OCI-M1 (cell line): ENCODE results near the gene NKIRAS1.
"Not testable (repeated sequence)": the region's sequence is repeated elsewhere in the genome, so short reads cannot be mapped to it uniquely, and the experiment has no call there.

ENCODE experiments used
- DNase-seq: peaks from one replicate; lab custom pipeline; 2025; lab: John Stamatoyannopoulos, UW

Gene NKIRAS1

DNA sequence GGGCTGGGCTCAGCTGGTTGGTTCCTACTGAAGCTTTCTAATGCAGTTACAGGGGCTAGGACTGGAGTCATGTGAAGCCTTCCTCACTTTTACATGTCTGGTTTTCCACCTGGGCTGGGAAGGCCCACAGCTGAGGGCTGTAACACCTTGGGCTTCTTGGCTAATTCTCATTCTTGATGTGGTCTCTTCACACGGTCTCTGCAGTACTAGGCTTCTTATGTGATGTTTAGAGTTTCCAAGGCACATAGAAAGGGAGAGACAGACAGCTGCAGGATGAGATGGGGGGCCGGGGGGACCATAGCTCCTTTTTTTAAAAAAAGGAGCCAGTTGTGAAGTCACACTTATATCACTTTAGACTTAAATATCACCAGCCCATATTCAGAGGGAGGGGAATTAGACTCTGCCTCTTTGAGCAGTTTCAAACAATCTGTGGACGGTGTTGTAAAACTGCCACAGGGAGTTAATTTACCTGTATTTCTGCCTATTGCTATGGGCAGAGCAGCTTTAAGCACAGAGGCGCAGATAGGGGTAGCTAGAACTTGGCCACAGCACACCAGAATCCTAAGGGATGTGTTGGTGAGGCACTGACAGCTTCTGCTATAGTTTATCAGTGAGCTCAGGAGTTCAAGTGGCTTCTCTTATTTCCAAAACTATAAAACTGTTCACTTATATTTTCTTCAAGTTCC is 46.7 kb downstream of the NKIRAS1 start:
- no peak for DNase-seq

DNA sequence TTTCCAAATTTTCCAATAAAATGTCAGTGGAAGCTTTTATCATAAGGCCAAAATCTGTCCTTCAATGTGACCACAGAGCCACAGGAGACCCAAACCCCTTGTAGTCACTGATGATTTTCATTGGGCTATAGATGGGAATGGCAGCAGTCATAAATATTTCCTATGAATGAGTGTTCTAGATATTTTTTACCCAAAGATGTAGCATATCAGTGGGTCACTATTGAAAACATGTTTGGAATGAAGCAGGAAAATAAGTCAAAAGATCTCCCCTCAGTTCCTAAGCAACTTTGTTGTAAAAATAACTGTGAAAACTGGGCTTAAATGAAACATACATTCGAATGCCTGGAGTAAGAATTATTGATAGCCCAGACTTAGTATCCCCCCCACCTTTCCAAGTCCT is 49.0 kb downstream of the NKIRAS1 start:
- DNase-seq: no peak

DNA sequence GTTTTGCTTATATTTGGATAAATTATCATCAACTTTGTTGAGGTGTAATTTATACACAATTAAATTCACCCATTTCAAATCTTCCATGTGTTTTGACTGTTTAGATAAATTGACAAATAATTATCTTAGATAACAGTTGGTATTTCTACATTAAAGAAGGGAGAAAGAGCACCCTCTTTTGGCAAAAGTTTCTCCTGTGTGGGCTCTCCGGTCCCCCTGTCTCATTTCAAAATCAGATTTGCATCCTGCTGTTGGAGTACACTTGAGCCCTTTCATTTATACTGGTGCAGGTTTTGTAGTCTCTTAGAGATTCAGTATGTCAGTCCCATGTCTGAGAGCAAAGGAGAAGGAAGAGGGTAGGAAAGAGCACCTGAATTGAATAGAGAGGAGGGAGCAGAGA is 49.4 kb downstream of the NKIRAS1 start:
- DNase-seq: peak; percentile 22

DNA sequence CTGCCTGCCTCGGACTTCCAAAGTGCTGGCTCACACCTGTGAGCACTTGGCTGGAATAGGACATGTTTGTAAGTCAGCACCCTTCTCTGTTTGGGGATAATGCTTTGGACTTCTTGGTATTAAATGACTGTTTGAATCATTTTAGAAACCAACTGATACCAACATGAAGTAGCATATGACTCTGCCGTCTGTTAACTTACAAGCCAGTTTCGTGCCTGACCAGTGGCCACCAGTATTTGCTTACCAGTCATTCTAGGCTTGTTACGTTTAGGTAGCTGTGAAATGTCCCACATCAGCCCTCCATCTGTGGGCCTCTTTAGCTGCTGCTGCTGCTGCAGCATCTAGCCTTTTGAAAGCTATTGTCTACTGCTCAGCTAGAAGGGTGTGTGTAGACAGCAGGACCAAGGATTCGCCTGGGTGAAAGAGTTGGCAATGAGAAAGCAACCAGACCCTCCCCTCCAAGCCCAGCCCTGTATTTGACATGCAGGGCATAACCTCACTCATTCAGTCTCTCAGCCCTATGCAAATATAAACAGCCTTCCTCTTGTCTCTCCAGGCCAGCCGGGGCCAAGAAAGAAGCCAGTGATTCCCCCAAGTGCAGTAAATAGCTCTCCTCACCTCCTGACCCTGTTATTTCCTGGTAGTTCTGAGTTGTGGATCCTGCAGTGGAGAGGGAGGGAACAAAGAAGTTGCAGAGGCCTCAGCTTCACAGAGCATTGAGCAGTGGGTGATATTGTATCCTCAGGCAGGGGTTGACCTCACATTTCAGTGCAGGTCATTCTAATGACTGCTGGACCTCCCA is 51.0 kb downstream of the NKIRAS1 start:
- DNase-seq: peak; percentile 8

DNA sequence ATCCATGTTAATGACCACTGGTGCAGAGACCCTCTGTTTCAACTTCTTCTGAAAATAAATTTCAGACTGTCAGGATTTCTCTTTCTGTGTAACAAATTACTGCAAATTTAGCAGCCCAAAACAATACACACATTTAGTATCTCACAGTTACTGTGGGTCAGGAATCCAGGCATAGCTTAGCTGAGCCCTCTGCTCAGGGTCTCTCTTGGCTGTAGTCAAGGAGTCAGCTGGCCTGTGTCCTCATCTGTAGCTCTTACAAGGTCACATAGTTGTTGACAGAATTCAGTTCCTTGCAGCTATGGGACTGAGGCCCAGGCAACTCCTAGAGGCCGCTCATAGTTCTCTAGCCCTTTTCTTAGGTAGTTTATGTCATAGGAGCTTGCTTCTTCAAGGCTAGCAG is 51.9 kb downstream of the NKIRAS1 start:
- DNase-seq: no peak

DNA sequence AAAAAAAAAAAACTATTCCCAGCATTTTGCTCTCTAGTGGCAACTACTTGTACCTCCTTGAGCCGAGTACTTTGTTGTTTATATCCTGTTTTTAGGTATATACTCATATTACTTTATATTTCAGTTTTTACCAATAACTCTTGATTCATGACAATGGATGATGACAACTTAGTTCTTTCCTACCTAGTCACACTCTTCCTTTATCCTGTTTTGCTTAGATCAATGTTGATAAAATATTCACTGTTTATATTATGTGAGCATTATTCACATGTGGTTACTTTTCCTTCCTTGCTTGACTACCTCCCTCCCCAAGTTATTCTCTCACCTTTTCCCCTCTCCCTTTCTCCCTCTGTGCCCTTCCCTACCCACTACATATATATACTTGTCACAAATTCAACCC is 53.7 kb downstream of the NKIRAS1 start:
- DNase-seq: no peak

DNA sequence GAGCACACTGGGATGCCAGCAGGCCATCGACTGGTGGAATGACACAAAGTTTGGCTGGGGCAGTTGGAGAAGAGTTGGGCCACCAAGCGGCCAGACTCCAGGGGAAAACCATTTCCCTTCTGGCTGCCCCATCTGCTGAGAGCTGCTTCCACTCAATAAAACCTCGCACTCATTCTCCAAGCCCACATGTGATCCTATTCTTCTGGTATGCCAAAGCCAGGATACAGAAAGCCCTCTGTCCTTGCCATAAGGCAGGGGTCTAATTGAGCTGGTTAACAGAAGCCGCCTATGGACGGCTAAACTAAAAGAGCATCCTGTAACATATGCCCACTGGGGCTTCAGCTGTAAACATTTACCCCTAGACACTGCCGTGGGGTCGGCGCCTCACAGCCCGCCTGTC is 55.1 kb downstream of the NKIRAS1 start:
- DNase-seq: no peak

DNA sequence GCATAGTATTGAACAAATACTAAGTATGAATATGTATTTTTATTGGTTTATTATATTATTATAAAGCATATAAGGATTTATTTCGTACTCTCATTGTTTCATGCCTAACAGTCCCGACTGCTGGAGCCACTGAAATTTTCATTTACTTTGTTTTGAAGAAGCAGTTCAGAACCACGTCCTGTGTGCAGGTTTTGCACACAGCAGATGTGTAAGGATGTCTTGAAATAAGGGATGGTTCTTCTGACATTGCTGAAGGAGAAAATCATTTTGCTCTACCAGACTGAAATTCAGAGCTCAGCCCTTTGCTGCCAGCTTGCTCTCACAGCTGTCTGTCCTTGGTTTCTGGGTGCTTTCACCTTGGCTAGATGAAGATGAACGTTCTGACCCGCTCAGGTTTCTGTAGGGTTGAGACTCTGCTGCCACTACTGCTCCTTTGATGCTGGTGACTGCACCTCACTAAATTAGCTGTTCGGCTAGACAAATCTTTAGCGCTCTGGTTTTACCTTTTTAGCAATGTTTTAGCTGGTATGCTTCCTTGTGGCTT is 56.9 kb downstream of the NKIRAS1 start:
- no peak for DNase-seq

DNA sequence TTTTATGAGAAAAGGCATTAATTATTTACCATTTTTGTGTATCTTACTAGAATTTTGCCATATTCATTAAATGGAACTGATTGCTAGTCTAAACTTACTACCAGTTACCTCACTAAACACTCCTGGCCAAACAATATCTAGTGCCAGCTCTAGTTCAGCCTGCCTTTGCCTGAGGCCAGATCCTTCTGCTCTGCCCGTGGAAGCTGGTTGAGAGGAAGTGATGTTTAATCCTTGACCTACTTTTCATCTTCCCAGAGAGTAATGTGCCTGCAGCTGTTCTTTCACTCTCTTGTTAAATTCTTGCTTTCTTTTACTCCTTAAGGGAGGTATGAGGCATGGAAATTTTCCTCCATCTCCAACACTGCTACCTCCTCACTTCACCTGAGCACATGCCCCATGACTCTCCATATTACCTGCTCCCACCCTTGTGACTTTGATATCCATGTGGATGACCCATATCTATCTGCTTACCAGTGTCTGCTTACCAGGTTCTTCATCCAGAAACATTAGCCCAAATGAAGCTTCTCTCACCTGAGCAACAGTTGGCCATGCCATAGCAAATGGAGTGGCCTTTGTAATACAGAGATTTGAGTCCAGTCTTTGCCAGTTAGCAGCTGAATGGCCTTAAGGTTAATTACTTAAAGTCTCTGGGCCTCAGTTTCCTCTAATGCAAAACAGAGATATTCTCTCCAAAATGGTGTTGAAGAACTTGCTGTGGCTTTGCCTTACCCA is 57.6 kb downstream of the NKIRAS1 start:
- no peak for DNase-seq

DNA sequence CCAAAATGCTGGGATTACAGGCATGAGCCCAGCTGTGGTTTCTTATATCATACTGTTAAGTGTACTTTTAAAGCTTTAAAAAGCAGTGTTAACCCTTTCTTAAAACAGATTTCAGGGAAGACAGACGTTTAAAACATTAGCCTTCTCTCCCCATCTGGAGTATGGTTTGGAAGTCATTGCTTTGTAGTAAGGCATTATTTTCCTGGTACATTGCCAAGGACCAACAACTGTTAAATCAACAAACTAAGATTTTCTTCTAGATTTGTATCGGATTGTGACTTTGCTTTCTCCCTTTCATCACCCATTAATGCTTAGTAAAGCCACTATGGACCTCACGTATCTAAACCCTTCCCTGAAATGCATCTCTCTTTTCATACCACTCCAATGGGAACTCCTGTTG is 60.5 kb downstream of the NKIRAS1 start:
- DNase-seq: no peak

DNA sequence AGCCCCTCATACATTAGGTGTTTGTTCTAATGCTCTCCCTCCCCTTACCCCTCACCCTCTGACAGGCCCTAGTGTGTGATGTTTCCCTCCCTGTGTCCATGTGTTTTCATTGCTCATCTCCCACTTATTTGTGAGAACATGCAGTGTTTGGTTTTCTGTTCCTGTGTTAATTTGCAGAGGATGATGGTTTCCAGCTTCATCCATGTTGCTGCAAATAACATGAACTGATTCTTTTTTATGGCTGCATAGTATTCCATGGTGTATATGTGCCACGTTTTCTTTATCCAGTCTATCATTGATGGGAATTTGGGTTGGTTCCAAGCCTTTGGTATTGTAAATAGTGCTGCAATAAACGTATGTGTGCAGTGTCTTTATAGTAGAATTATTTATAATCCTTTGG is 67.3 kb downstream of the NKIRAS1 start:
- DNase-seq: not testable (repeated sequence)

DNA sequence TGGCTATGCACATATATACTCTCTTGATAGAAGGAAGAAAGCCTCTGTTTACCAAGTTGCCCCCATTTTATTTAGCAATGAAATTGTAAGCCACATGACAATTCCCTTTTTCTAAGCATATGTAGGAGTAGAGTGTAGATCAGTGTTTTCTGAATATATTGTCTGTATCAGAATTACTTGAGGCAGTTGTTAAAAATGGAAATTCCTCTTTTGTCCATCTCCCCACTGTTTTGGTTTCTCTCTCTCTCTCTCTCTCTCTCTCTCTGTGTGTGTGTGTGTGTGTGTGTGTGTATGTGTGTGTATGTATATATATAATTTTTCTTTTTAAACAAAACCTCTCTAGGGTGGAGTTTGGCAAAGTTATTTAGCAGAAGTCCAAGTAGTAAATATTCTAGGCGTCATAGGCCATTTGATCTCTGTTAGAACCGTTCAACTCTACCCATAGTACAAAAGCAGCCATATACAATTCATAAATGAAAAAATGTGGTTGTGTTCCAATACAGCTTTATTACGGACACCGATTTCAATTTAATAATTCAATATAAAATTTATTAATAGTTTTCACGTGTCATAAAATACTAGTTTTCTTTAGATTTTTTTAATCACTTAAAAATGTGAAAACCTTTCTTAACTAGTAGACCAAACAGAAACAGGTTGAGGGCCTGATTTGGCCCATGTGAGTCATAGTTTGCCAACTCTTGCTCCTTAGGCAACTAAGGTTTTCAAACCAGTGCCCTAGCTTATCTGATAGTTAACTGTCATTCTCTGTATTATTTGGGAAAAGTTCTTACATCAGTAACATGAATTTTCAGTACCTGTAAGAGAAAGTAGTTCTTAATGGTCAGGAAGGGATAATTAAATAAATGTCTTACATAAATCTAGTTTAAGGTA is 71.2 kb downstream of the NKIRAS1 start:
- DNase-seq: peak; percentile 16

DNA sequence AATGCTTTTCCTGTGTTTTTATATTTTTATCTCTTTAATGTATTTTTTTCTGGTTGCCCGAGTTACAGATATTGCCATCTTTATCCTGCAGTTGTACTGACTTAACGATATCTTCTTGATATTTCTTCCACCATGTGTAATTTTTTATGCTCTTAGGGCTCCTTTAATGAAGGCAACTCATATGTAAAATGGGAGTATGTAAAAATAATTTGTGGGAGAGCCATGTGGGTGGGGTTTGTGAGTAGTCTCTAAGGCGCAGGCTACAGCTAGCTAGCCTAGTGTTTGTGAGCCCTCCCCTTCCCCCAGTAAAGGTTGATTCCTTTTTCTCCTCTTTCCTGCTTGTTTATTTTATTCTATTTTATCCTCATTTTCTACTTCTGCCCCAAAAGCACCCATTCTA is 72.9 kb downstream of the NKIRAS1 start:
- no peak for DNase-seq
